Measurements from ENCODE around the gene WDFY1. TPM values are rescaled to one million over a fixed set of nuclear protein-coding genes. Genes with fewer than 3 reads are reported as not detected.

Gene WDFY1
- total and polyA plus RNA-seq, 9 of the 15 experiments (the other 6 are each of a cell fraction or from before 2014, with no cell fraction given): 5.4 to 27.6 (median 17.5) TPM

DNA sequence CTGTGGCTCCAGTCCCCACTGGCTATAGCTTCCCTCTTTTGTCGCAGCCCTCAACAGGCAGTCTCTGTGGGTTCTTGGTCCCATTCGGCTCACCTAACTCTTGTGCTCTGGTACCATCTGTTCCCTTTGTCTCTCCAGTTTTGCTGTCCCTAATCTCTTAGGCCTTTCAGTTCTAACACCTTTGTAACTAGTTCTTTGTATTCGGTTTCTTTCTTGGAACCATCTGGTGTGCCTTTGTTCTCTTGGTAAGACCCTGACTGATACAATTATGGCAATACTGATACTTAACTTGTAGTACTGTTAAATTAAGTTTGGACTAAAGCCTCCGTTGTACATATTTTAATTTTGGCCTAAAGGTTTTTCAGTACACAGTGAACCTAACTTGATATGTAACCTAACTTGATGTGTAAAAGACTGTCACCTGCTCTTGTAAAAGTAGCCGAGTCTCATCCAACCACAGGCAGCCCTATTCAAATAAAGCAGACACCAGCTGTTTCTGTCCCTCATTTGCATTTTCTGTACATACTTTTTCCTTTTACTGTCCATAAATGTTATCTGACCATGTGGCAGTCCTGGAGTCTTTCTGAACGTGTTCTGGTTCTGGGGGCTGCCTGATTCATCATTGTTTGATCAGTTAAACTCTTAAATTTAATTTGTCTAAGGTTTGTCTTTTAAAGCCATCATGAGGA, 7.3 kb upstream of the WDFY1 start:
- ChIA-PET POLR2A (no interaction called here), CTCF (ENCODE audit: low intra/inter-chr PET ratio) (no interaction called here)
- intact Hi-C loops (cut with micrococcal nuclease) (no loop called here), in situ Hi-C loops (cut with MboI) (no loop called here)
- no peak for DNase-seq (ENCODE audit: extremely low read depth in 1 of 4, low spot score in 3 of 4)
- H3K9me3 ChIP-seq (replicated peaks; ENCODE audit: control insufficient read depth, insufficient read depth, low read depth, low read length): no peaks in the 10 kb centered on the region
- no peak overlapping the region for H3K27ac ChIP-seq (ENCODE audit: extremely low read depth, low read depth, low read length)
- BruUV-seq (replicated peaks): no TSS peak
- peaks cover 2% of the 10 kb centered on the region for H3K79me2 ChIP-seq (ENCODE audit: control insufficient read depth, insufficient read depth, low read length)
- H2AFZ ChIP-seq (ENCODE audit: low read depth, low read length): peak overlapping the region; percentile 71
- no peaks in the 10 kb centered on the region for H3K27me3 ChIP-seq (ENCODE audit: control insufficient read depth in 2 of 2, insufficient read depth in 2 of 2, low read length in 2 of 2)
- H3K9me1 ChIP-seq (ENCODE audit: control insufficient read depth, insufficient read depth, low read length): no peaks in the 10 kb centered on the region
- peak; percentile 19; the same call in 2 of the 3 replicates for ATAC-seq
- H3K36me3 ChIP-seq (ENCODE audit: control insufficient read depth, insufficient read depth, low read length): no peaks in the 10 kb centered on the region
- WGBS (ENCODE audit: insufficient coverage, low coverage, missing lambda C conversion rate): 39% methylated on average over 6 of the region's 6 CpGs
- no peak overlapping the region; the same call in 1 of the 2 replicates for H3K4me2 ChIP-seq (ENCODE audit: insufficient read depth, low read length)
- no peaks in the 10 kb centered on the region; the same call in 1 of the 2 replicates for H4K20me1 ChIP-seq (replicated peaks; ENCODE audit: control insufficient read depth, insufficient read depth, low read length)
- TF ChIP-seq, protein P1, sequence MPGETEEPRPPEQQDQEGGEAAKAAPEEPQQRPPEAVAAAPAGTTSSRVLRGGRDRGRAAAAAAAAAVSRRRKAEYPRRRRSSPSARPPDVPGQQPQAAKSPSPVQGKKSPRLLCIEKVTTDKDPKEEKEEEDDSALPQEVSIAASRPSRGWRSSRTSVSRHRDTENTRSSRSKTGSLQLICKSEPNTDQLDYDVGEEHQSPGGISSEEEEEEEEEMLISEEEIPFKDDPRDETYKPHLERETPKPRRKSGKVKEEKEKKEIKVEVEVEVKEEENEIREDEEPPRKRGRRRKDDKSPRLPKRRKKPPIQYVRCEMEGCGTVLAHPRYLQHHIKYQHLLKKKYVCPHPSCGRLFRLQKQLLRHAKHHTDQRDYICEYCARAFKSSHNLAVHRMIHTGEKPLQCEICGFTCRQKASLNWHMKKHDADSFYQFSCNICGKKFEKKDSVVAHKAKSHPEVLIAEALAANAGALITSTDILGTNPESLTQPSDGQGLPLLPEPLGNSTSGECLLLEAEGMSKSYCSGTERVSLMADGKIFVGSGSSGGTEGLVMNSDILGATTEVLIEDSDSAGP (CRISPR knock-in tag; IDR thresholded peaks at IDR 0.05): no peak
- TF ChIP-seq NFIX (CRISPR knock-in tag; IDR thresholded peaks at IDR 0.05; ENCODE audit: low read depth) (no peak), ELK3 (CRISPR knock-in tag; IDR thresholded peaks at IDR 0.05) (no peak), ESRRA (IDR thresholded peaks at IDR 0.05; ENCODE audit: borderline replicate concordance, low read depth) (no peak), SMARCA5 (IDR thresholded peaks at IDR 0.05) (no peak), NBN (IDR thresholded peaks at IDR 0.05; ENCODE audit: low read depth) (no peak)
- TF ChIP-seq, protein P2, sequence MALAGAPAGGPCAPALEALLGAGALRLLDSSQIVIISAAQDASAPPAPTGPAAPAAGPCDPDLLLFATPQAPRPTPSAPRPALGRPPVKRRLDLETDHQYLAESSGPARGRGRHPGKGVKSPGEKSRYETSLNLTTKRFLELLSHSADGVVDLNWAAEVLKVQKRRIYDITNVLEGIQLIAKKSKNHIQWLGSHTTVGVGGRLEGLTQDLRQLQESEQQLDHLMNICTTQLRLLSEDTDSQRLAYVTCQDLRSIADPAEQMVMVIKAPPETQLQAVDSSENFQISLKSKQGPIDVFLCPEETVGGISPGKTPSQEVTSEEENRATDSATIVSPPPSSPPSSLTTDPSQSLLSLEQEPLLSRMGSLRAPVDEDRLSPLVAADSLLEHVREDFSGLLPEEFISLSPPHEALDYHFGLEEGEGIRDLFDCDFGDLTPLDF (CRISPR knock-in tag; IDR thresholded peaks at IDR 0.05): no peak
- TF ChIP-seq, protein P3, sequence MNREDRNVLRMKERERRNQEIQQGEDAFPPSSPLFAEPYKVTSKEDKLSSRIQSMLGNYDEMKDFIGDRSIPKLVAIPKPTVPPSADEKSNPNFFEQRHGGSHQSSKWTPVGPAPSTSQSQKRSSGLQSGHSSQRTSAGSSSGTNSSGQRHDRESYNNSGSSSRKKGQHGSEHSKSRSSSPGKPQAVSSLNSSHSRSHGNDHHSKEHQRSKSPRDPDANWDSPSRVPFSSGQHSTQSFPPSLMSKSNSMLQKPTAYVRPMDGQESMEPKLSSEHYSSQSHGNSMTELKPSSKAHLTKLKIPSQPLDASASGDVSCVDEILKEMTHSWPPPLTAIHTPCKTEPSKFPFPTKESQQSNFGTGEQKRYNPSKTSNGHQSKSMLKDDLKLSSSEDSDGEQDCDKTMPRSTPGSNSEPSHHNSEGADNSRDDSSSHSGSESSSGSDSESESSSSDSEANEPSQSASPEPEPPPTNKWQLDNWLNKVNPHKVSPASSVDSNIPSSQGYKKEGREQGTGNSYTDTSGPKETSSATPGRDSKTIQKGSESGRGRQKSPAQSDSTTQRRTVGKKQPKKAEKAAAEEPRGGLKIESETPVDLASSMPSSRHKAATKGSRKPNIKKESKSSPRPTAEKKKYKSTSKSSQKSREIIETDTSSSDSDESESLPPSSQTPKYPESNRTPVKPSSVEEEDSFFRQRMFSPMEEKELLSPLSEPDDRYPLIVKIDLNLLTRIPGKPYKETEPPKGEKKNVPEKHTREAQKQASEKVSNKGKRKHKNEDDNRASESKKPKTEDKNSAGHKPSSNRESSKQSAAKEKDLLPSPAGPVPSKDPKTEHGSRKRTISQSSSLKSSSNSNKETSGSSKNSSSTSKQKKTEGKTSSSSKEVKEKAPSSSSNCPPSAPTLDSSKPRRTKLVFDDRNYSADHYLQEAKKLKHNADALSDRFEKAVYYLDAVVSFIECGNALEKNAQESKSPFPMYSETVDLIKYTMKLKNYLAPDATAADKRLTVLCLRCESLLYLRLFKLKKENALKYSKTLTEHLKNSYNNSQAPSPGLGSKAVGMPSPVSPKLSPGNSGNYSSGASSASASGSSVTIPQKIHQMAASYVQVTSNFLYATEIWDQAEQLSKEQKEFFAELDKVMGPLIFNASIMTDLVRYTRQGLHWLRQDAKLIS (CRISPR knock-in tag; IDR thresholded peaks at IDR 0.05): no peak
- TF ChIP-seq, protein P4, sequence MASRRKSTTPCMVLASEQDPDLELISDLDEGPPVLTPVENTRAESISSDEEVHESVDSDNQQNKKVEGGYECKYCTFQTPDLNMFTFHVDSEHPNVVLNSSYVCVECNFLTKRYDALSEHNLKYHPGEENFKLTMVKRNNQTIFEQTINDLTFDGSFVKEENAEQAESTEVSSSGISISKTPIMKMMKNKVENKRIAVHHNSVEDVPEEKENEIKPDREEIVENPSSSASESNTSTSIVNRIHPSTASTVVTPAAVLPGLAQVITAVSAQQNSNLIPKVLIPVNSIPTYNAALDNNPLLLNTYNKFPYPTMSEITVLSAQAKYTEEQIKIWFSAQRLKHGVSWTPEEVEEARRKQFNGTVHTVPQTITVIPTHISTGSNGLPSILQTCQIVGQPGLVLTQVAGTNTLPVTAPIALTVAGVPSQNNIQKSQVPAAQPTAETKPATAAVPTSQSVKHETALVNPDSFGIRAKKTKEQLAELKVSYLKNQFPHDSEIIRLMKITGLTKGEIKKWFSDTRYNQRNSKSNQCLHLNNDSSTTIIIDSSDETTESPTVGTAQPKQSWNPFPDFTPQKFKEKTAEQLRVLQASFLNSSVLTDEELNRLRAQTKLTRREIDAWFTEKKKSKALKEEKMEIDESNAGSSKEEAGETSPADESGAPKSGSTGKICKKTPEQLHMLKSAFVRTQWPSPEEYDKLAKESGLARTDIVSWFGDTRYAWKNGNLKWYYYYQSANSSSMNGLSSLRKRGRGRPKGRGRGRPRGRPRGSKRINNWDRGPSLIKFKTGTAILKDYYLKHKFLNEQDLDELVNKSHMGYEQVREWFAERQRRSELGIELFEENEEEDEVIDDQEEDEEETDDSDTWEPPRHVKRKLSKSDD (conservative IDR thresholded peaks at IDR 0.05; ENCODE audit: low read length): no peak
- H3K4me3 ChIP-seq: no peak overlapping the region
- no peak overlapping the region for H3K9ac ChIP-seq (ENCODE audit: insufficient read depth in 1 of 2, low read depth in 2 of 2, low read length in 2 of 2)
- FAIRE-seq: peak; percentile 15
- peaks cover 0 to 17% of the 10 kb centered on the region in 2 experiments; a peak in 3 of 5 replicates for H3K4me1 ChIP-seq (replicated peaks in 1 of 2; ENCODE audit: control insufficient read depth in 2 of 2, insufficient read depth in 2 of 2, low read length in 2 of 2)

Data from K562 (cell line).